Left ventricle myocardium inferior (tissue), 1 donor: ENCODE data around the gene THOC7. TPM values are rescaled to one million over a fixed set of nuclear protein-coding genes. Genes with fewer than 3 reads are reported as not detected.

ENCODE experiments used
- DNase-seq: peaks from one replicate; pipeline ENCODE4 v3.0.0-alpha.2; 2020
- H3K27ac ChIP-seq: fragments of 200-600 bp; replicated peaks from 2 replicates; pipeline ENCODE4 v1.8.0; 2021
- H3K27me3 ChIP-seq: fragments of 200-600 bp; 2 replicates; pipeline ENCODE4 v1.8.0; 2021; ENCODE audit warnings: low read depth
- H3K36me3 ChIP-seq: fragments of 200-600 bp; 2 replicates; pipeline ENCODE4 v1.8.0; 2021
- H3K4me1 ChIP-seq: fragments of 200-600 bp; 2 replicates; pipeline ENCODE4 v1.8.0; 2021
- H3K4me3 ChIP-seq: fragments of 200-600 bp; 2 replicates; pipeline ENCODE4 v1.8.0; 2021; ENCODE audit warnings: mild to moderate bottlenecking, moderate library complexity
- H3K9me3 ChIP-seq: fragments of 200-600 bp; replicated peaks from 2 replicates; pipeline ENCODE4 v1.8.0; 2021
- CTCF ChIP-seq: fragments of 200-600 bp; IDR thresholded peaks from 2 replicates; pipeline ENCODE4 v1.8.0; 2021; ENCODE audit warnings: antibody characterized with exemption, mild to moderate bottlenecking, borderline replicate concordance
- intact Hi-C: fragments of 100-400 bp; cut with micrococcal nuclease; formaldehyde crosslinking; loops from one replicate; pipeline ENCODE4 v1.11.0; 2022
- total RNA-seq: library from RNA; stranded (reverse); fragmentation: NEBNext Ultra II Directional; extraction: Animal tissue kit (Norgen Biotek cat#: 25700); gene quantifications from one replicate; pipeline ENCODE4 v1.2.1, GENCODE V29; 2021
- donor health status: DM: no; HTN: yes; CAD: no; lungs with severe emphysema.

Gene THOC7
- total RNA-seq, 1 donor from 2014 or later = 79.4 TPM

DNA sequence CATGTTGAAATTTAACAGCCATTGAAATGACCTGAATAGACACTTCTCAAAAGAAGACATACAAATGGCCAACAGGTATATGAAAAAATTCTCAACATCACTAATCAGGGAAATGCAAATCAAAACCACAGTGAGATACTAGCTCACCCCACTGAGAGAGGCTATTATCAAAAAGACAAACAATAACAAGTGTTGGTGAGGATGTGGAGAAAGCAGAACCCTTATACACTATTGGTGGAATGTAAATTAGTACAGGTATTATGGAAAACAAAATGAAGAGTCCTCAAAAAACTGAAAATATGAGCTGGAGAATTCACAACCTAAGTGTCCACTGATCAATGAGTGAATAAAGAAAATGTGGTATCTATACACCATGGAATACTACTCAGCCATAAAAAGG, 21.5 kb downstream of the THOC7 start:
- peaks cover 9% of the 10 kb centered on the region for H3K4me1 ChIP-seq
- no peaks in the 10 kb centered on the region for H3K27me3 ChIP-seq
- H3K36me3 ChIP-seq = no peaks in the 10 kb centered on the region
- H3K4me3 ChIP-seq = no peak overlapping the region
- peaks cover 6% of the 10 kb centered on the region for H3K9me3 ChIP-seq
- no peak for TF ChIP-seq CTCF
- DNase-seq = no peak
- intact Hi-C loops = no loop called here
- no peak overlapping the region for H3K27ac ChIP-seq

GRCh38 chr3:63841704-63842103, 21.9 kb downstream of the THOC7 start:
- no peak for DNase-seq
- intact Hi-C loops = no loop called here
- no peak for TF ChIP-seq CTCF
- peaks cover 9% of the 10 kb centered on the region for H3K4me1 ChIP-seq
- H3K27ac ChIP-seq = no peak overlapping the region
- H3K4me3 ChIP-seq = no peak overlapping the region
- no peaks in the 10 kb centered on the region for H3K27me3 ChIP-seq
- H3K9me3 ChIP-seq = peaks cover 6% of the 10 kb centered on the region
- H3K36me3 ChIP-seq = no peaks in the 10 kb centered on the region

- no peak for TF ChIP-seq CTCF
- intact Hi-C loops = no loop called here
- peaks cover 75% of the 10 kb centered on the region for H3K36me3 ChIP-seq
- no peaks in the 10 kb centered on the region for H3K27me3 ChIP-seq
- no peak overlapping the region for H3K27ac ChIP-seq
- no peak overlapping the region for H3K4me3 ChIP-seq
- H3K9me3 ChIP-seq = no peaks in the 10 kb centered on the region
- no peak for DNase-seq
- no peaks in the 10 kb centered on the region for H3K4me1 ChIP-seq
Measured at GRCh38 chr3:63832395-63832794, 31.2 kb downstream of the THOC7 start.

GRCh38 chr3:63830526-63830925, 33.1 kb downstream of the THOC7 start:
- H3K4me1 ChIP-seq = no peaks in the 10 kb centered on the region
- H3K36me3 ChIP-seq = peaks cover 67% of the 10 kb centered on the region
- TF ChIP-seq CTCF = no peak
- intact Hi-C loops = no loop called here
- no peaks in the 10 kb centered on the region for H3K27me3 ChIP-seq
- no peak overlapping the region for H3K27ac ChIP-seq
- H3K9me3 ChIP-seq = no peaks in the 10 kb centered on the region
- no peak overlapping the region for H3K4me3 ChIP-seq
- DNase-seq = no peak

GRCh38 chr3:63824309-63824708, 39.3 kb downstream of the THOC7 start:
- H3K36me3 ChIP-seq = peaks cover 6% of the 10 kb centered on the region
- no peaks in the 10 kb centered on the region for H3K27me3 ChIP-seq
- no peak overlapping the region for H3K4me3 ChIP-seq
- TF ChIP-seq CTCF = no peak
- no peaks in the 10 kb centered on the region for H3K9me3 ChIP-seq
- H3K4me1 ChIP-seq = no peaks in the 10 kb centered on the region
- no peak for DNase-seq
- intact Hi-C loops = no loop called here
- H3K27ac ChIP-seq = no peak overlapping the region

DNA sequence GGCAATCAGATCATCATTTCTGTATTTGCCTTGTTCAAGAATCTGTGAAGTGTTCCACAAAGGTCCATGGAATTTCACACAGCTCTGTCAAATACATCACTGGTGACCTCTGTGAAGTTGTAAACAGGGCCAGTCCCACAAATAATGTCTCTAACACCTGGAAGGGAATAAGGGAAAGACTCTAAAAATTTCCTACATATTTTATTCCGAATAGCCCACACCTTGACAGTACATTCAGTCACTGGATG, 44.5 kb downstream of the THOC7 start, which contains the start of gene C3orf49:
Gene C3orf49 (plus strand): TSS at position 149 of the 248 bp plus-strand sequence. CDS start 173 bp downstream, outside the sequence.
- Histone ChIP-seq H3K27me3 (no peaks in the 10 kb centered on the region), H3K36me3 (no peaks in the 10 kb centered on the region), H3K4me1 (peaks cover 4% of the 10 kb centered on the region), H3K4me3 (no peak within 1 kb of the TSS), H3K9me3 (no peaks in the 10 kb centered on the region), H3K27ac (no peak within 1 kb of the TSS)
- TF ChIP-seq CTCF = no peak
- intact Hi-C loops = loop anchor here (2.0 kb wide), 1 partner anchor 468 kb away; no protein-coding TSS in a partner anchor
- no peak for DNase-seq
